22Rv1 (cell line): ENCODE measurements around the gene LRRC46.

ENCODE experiments used
- ZFX ChIP-seq: fragments of 450-650 bp; IDR thresholded peaks from 2 replicates; pipeline ENCODE4 v1.6.1; 2017; ENCODE audit warnings: antibody characterized with exemption, borderline replicate concordance
- TF ChIP-seq, protein P1 (sequence below): fragments of 450-650 bp; IDR thresholded peaks from 2 replicates; pipeline ENCODE4 v1.5.1; 2017; ENCODE audit warnings: mild to moderate bottlenecking

DNA sequence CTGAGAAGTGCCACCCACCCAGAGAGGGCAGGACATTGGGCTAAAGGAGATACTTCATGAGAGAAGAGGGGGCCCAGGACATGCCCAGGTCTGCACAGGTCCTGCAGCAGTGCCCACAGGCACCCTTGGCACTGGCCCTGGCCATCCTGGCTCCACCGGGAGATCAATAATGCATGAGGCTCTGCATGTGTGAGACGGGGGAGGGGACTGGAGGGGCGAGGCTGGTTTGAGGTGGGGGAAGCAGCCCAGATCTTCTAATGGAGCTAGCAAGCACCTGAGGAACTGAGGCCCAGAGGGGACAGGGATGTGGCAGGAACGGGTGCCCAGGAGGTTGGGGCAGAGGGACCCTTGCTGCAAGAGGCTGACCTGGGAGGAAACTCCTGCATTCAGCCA is 10.4 kb upstream of the LRRC46 start:
- TF ChIP-seq, protein P1, sequence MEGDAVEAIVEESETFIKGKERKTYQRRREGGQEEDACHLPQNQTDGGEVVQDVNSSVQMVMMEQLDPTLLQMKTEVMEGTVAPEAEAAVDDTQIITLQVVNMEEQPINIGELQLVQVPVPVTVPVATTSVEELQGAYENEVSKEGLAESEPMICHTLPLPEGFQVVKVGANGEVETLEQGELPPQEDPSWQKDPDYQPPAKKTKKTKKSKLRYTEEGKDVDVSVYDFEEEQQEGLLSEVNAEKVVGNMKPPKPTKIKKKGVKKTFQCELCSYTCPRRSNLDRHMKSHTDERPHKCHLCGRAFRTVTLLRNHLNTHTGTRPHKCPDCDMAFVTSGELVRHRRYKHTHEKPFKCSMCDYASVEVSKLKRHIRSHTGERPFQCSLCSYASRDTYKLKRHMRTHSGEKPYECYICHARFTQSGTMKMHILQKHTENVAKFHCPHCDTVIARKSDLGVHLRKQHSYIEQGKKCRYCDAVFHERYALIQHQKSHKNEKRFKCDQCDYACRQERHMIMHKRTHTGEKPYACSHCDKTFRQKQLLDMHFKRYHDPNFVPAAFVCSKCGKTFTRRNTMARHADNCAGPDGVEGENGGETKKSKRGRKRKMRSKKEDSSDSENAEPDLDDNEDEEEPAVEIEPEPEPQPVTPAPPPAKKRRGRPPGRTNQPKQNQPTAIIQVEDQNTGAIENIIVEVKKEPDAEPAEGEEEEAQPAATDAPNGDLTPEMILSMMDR: no peak
- TF ChIP-seq ZFX: no peak
